Measurements from ENCODE around the gene PIK3C2B.
"Not testable (repeated sequence)": the region's sequence is repeated elsewhere in the genome, so short reads cannot be mapped to it uniquely, and the experiment has no call there.

The PIK3C2B gene

DNA sequence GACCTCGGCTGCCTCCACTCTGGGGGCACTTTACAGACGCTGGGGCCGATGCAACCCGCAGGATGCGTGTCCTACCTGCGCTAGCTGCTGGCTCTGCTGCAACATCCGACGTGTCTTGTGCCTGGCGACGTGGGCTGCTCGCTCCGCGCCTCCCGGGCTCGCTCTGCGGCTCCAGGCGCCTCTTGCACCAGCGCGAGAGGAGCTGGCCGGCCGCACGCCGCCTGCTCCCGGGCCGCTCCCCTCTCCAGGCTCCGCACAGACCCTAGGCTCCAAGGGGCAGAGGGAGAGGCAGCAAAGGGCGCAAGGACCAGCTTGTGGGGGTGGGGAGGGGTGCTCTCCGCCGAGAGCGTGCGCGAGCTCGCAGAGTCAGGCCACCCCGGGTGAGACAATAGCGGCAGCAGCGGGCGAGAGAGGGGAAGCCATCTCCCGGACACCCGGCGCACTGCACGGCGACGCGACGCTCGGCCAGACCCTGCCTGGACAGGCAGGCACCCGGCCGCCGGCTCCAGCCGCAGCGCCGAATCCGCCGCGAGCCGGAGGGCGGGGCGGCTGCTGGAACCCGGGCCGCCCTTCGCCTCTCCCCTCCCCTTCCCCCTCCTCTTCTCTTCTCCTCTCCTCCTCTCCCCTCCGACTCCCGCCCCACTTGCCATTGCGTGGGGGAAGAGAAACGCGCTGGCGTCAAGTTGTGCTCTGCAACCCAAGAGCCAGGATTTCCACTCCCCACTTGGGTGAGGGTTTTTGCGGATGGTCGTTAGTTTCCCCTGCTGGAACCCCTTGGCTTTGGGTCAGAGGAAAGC is at the start of gene PIK3C2B:
Gene PIK3C2B (minus strand): TSS at position 525 of the 797 bp plus-strand sequence. CDS start 25,003 bp downstream, outside the sequence.
- peak; percentile 69 for DNase-seq

- DNase-seq, result no peak
Measured at GRCh38 chr1:204544321-204544720, 49.7 kb upstream of the PIK3C2B start.

DNA sequence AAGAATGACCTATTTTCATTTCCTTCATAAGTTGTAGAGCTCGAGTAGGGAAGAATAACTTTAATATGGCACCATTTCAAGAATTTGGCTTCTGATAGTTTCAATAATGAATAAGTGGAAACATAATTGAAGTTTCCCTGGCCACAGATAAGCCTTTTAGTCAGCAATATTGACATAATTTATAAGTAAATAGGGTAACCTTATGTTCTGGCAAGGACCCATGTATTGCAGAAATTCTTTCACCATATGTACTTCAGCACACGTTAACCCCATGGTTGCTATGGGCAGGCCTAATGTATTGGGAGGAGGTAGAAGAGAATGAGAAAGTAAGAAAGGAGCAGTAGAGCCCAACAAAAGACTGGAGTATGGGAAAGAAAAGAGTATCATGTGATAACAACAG is 47.0 kb upstream of the PIK3C2B start:
- no peak for DNase-seq

GRCh38 chr1:204532832-204533231 is 38.2 kb upstream of the PIK3C2B start:
- no peak for DNase-seq

- DNase-seq, result no peak
Measured at GRCh38 chr1:204530932-204531331, 36.3 kb upstream of the PIK3C2B start.

DNA sequence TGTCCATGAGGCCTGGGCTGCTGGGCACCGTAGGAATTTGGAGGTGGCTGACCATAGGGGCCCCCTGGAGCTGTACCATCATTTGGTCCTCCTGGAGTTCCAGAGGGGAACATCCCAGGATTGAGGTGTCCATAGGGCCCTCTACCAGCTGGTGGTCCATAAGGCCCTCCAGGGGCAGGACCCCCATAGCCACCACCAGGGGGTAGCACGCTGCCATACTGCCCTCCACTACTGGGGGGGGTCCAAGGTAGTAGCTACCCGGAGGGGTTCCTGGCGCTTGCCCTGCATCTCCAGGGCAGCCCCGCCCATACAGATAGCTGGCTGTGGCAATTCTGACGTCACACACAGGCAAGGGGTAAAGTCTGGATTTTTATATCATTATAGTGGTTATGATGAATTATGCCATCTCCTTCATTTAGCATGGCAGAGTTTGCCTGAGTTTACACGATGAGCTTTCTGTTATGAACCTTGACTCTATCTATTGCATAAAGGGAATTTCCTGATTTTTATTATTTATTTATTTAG is 34.8 kb upstream of the PIK3C2B start:
- DNase-seq, result no peak

GRCh38 chr1:204528677-204529076 is 34.1 kb upstream of the PIK3C2B start:
- DNase-seq, result no peak

- no peak for DNase-seq
Measured at GRCh38 chr1:204528241-204528640, 33.6 kb upstream of the PIK3C2B start.

DNA sequence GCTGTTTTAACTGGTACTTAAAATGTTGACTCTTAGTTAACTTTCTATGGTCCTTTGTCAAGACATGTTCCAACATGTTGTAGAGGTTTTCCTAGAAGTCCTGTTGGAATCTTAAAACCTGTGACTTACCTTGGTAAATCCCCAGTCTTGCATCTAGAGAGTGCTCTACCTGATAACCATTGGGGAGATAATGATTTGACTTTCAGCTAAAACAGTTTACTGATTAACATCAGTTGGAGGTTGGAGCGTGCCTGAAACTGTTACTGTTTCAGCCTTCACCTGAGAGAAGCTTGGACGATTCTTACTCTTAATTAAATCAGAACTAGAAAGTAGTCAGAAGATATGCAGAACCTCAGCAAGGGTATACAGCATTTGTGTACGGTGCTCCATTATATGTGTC is 30.4 kb upstream of the PIK3C2B start:
- no peak for DNase-seq

DNA sequence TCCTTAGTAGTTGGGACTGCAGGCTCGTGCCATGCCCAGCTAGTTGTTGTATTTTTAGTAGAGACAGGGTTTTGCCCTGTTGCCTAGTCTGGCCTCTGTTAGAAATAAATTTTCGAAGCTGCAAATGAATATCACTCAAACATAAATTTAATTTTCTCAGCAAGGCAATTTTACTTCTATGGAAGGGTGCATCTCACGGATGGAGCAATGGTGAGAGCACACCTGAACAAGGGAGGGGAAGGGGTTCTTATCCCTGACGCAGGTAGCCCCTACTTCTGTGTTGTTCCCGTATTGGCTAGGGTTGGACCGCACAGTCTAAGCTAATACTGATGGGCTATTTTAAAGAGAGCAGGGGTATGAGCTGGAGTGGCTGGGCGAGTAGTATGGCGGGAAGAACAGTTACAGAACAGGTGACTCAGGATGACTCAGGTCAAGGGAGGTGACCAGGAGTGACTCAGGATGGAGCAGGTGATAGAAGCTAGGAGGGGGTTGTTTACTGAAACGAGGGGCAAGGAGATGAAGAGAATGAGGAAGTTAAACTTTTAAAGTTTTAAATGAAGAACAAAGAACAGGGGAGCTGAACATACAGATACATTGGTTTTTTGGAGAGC is 29.1 kb upstream of the PIK3C2B start:
- DNase-seq, result no peak

- DNase-seq, result not testable (repeated sequence)
Measured at GRCh38 chr1:204521941-204522521, 27.4 kb upstream of the PIK3C2B start.

GRCh38 chr1:204520834-204521709 is 26.5 kb upstream of the PIK3C2B start:
- peak; percentile 26 for DNase-seq

DNA sequence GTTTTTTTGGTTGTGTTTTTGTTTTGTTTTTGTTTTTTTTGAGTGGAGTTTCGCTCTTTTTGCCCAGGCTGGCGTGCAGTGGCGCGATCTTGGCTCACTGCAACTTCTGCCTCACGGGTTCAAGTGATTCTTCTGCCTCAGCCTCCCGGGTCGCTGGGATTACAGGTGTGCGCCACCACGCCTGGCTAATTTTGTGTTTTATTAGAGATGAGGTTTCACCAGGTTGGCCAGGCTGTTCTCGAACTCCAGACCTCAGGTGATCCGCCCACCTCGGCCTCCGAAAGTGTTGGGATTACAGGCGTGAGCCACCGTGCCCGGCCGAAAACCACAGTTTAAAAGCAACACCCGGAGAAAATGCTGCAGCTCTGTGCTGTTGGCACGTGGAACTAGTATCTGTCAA is 22.8 kb upstream of the PIK3C2B start:
- DNase-seq, result not testable (repeated sequence)

GRCh38 chr1:204516180-204516879 is 21.7 kb upstream of the PIK3C2B start, which contains the start of gene MDM4:
Gene MDM4 (plus strand): TSS chr1:204516406. CDS start chr1:204525519, 9,113 bp downstream.
- peak; percentile 96 for DNase-seq

GRCh38 chr1:204514828-204515227 is 20.2 kb upstream of the PIK3C2B start:
- no peak for DNase-seq

DNA sequence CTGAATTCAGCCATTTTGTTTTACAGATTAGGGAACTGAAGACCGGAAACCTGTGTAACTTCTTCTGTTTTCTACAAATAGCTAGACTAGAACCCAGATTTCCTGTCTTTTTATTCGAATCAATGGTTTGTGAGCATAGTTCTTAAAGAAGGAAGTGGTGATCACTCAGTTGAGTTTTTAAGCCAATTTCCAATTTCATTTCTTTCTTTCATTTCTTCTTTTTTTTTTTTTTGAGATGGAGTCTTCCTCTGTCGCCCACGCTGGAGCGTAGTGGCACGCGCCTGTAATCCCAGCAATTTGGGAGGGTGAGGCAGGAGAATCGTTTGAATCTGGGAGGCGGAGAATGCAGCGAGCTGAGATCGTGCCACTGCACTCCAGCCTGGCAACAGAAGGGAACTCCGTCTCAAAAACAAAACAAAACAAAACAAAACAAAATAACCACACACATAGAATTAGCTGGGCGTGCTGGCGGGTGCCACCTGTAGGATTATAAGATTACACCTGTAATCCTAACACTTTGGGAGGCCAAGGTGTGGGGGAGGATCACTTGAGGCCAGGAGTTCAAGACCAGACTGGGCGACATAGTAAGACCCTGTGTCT is 18.6 kb upstream of the PIK3C2B start:
- DNase-seq, result no peak

- no peak for DNase-seq
Measured at GRCh38 chr1:204511366-204511765, 16.8 kb upstream of the PIK3C2B start.

- DNase-seq, result no peak
Measured at GRCh38 chr1:204509186-204509635, 14.6 kb upstream of the PIK3C2B start.

DNA sequence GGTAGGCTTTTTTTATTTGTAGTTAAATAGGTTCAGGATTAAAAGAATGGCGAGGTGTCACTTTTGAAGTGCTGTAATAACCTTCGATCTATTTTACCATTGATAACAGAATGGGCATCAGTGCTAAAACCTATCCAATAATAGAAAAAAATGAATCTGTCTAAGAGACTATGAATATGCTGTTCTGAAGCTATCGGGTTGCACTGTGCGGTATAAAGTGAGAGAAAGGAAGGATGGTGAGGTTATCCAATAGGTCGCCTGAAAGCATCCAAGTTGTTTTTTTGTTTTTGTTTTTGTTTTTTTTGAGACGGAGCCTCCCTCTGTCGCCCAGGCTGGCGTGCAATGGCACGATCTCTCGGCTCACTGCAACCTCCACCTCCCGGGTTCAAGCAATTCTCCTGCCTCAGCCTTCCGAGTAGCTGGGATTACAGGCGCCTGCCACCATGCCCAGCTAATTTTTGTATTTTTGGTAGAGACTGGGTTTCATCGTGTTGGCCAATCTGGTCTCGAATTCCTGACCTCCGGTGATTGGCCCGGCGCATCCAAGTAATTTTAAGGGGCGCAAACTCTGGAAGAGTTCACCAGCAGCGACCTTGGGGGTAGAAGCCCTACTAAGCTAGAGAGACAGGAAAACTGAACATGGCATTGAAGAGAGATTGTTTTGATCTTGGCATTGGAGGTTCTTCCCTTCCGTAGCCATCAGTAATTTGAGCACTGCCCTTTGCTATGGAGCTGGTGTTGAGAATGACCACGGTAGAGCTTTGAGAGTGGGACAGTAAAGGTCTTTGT is 12.9 kb upstream of the PIK3C2B start:
- DNase-seq, result peak; percentile 70

DNA sequence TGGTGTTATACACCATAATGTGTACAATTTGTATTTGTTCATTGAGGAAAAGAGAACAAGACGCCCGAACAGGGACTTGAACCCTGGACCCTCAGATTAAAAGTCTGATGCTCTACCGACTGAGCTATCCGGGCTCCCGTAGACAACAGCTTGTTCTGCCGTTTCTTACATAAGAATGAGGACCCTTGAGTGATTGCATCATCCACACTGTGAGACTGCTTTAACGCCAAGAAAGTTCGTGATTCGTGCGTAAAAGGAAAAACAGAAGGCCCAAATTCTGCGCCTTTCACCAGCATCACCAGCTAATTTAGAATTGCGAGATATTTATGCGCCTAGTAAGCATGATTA is 12.3 kb upstream of the PIK3C2B start:
- peak; percentile 92 for DNase-seq

All from NCI-H345 (cell line).